CD4-positive, alpha-beta T cell treated with Interleukin-4 for 1 hour (primary cell): ENCODE measurements around the gene AP1G2.
A peak's percentile ranks its signal among the peaks of the same experiment; 100 is the strongest.

ENCODE experiments used
- DNase-seq, 2 donors: peaks; one replicate each; pipeline ENCODE4 v3.0.0-alpha.2; 2020 to 2022

AP1G2 gene

GRCh38 chr14:23569443-23570151 lies 2.0 kb upstream of the AP1G2 start:
- no peak for DNase-seq

DNA sequence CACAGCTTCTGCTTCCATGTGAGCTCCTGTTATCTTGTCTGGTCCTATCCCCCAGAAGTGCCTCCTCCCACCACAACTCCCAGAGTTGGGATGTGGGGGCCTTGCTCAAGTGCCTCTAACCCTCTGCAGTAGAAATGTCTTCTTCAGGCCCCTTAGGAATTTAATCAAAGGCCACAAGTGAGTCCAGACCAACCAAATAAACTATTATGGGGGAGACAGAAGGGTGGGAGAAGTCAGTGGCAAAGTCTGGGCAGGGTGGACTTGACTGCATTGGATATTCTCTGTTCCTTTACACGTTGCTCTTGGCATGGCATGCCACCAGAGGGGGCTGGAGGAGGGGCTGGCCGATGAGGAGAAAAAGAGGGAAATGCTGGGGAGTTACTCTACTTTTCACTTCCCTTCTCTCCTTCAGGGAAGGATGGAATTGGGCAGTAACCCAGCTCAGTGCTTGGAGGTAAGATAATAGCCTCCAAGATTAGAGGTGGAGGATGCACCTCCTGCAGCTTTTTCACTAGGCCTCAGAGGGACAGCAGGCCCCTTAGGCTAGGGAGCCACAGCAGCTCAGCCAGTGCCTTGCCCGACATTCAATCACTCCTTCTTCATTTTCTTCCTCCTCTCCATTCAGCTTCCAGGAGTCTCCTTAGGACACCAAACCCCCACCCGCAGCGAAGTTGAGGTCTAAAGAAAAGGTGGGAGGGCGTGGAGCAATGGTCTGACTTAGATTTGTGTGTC lies 1.2 kb upstream of the AP1G2 start:
- DNase-seq = no peak

- no peak for DNase-seq
These were observed 519 bp upstream of the AP1G2 start for GRCh38 chr14:23568021-23568599.

DNA sequence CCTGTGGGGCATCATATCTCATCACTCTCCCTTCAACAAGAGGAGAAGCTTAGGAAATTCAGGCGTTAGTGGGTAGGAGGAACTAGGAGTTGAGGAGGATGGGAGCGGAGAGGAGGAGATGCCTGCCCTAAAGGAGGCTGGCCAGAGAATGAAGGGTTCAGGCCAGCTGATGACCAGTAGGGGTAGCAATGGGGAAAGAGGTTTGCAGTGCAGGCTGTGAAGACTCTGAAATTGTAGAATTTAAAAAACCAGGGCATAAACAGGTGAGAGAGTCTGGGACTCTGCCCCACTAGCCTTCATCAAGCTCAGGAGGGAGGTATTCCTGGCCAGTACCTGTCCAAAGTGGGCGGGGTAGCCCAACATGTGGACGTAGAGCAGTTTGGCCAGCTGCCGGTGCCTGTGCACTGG lies 809 bp downstream of the AP1G2 start:
- no peak for DNase-seq

GRCh38 chr14:23566112-23566777 lies 1.3 kb downstream of the AP1G2 start:
- no peak for DNase-seq

DNA sequence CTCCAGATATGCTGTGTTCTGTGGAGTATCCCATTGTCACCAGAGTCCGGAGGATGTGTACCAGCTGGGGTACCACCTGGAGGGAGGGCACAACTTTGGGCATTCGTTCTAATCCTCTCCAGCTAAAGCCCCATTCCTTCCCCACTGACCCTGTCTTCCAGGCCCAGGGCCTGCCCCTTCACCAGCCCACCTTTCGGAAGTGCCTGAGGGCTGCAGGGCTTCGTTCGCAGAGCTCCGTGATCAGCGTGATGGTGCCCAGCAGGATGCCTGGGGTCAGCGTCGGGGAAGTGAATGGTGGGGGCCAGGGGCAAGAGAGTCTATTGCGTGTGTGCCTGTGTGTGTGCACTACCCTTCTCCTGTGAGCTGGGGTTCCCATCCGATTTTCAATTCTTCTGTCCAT lies 2.0 kb downstream of the AP1G2 start:
- DNase-seq = no peak

DNA sequence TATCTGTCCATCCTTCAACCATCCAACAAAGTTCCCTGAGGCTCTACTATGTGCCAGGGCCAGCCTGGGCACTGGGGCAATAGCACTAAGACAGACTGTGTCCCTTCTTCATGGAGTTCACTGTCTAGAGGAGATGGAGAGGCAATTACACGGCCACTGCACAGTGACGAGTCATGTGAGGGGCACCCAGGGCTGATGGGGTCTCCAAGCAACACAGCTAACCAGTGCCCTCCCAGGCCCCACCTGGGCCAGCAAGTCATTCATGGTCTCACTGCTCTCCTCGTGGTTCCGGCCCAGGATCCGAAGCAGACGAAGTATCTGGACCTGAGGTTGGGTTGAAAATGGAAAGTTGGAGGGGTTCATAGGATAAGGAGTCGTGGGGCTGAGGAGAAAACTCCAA lies 2.7 kb downstream of the AP1G2 start:
- DNase-seq = no peak

DNA sequence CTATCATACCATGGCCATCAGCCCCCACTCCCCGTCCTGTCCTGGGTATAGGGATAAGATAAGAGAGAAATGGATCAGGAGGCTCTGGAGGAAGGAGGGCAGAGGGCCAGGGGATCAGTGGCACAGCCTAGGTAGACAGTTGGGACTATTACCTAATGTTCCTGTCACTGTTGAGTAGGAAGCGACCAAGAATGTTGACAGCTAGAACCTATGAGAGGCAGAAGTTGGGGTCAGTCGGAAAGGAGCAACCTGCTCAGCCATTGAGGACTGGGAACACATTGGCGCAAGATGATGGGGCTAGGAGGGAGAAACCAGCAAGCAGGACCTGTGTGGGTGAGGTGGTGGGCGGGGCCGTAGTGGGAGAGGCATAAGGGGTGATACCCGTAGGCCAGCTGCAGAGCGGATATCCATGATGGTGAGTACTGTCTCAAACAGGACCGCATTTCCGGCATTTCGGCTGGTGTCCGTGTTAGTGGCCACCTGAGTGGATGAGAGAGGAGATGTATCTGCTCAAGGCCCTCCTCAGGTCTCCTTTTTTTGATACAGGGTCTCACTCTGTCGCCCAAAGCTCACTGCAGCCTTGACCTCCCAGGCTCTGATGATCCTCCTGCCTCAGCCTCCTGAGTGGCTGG lies 3.3 kb downstream of the AP1G2 start:
- no peak for DNase-seq

DNA sequence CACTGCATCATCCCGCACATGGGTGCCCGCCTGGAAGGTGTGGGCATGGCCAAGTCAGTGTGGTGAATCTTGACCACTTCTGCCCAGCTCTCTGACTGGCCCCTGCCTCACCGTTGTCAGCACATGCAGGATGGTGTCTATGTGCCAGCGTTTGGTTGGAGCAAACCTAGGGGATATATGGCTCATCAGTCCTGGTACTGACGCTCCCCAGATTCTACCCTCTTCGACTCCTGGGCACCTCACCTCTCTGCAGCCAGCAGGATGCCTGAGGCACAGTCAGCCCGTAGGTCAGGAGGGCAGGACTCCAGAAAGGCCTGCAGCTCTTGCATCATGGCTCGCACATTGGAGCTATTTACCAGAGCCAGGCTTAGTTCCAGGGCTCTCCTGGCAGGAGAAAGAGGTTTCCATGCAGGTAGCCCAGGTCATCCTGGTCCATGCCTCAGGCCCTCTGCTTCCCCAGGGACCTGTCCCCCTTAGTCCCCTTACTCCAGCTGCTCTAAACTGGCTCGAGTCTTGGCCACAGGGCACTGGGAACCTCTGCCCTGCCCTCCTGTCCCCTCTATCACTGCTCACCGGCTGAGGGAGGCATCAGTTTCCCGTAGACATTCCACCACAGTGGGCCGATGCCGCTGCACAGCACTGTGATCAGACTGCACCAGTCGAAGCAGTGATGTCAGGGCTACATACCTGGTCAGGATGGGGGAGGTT lies 4.0 kb downstream of the AP1G2 start:
- no peak for DNase-seq

GRCh38 chr14:23562822-23563472 lies 4.6 kb downstream of the AP1G2 start:
- peak; percentile 59 to 67 for DNase-seq

DNA sequence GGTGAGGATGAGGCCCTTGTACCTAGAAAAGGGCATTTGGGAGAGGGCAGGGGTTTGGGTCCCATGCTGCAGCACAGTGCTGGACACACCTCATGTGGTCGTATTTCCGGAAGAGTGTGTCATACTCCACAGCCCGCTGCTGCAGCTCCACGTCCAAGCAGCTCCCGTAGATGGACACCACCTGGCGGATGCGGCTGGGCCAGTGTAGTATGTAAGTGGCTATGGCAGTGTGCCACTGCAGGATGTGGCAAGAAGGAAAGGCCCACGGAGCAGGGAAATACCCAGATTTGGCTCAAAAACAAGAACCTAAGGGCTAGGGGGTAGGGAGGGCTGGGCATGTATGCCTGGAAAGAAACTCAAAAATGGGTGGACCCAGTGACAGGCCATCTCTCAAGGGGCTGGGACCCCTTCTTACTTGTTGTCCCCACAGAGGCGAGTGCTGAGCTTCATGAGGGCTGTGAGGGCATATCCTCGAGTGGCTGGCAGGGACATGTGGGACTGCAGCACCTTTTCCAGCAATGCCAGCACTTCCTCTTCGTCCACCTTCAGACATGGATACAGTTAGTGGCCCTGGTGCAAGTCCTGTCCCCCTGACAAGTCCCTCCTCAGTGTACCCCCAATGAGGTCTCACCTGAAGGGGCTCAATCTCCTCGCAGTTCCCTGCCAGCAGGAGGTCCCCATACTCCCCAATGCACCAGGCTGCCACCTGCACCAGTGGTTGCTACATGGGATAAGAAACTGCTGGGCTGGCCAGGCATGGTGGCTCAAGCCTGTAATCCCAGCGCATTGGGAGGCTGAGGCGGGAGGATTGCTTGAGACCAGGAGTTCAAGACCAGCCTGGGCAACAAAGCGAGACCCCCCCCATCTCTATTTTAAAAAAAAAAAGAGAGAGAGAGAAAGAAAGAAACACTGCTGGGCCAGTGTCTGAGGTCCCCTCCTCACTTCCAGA lies 5.4 kb downstream of the AP1G2 start:
- DNase-seq = no peak

- DNase-seq = no peak
These were observed 6.3 kb downstream of the AP1G2 start for GRCh38 chr14:23561259-23561658.

DNA sequence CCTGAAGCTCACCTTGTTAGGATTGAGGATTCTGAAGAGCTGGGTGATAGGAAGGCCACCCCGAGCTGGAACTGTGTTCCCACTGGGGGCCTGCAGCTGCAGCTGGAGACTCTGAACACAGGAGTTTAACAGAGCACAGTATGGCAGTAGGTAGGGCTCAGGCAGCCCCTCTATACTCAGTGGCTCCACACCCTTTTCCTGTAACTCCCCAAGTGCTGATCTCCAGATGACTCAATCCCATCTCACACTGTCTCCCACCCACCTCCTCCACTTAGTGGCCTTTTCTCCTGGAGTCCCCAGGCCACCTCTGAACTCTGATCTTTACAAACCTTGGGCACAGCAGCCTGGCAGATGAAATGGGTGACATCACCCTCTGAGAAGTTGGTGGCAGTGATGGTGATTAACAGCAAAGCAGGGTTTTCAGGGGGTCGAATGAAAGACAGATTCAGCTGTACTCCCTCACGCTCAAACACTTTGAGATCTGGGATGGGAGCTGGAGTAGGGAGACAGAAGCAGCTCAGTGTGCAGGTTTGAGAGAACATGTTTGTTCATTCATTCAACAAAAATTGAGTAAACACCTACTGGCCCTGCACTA lies 7.6 kb downstream of the AP1G2 start:
- no peak for DNase-seq

- DNase-seq = peak; percentile 68
These were observed 8.3 kb downstream of the AP1G2 start for GRCh38 chr14:23559010-23559925.

GRCh38 chr14:23558346-23559009 lies 9.1 kb downstream of the AP1G2 start:
- no peak for DNase-seq

DNA sequence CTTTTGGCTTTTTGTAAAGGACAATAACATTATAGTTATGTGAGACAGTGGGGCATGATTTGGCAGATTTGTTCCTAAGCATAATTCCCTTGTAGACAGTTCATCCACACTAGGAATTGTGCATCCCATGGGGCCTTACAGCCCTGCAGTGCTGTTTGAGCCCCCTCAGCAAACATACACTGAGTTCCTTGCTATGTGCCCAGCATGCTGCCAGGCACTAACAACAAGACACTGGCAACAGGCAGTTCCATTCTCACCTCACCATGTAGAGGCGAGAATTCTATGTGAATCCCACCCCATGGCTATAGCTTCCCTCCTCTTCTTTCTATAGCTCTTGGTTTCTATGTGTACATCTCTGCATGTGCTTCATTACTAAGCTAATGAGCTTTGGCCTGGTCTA lies 9.6 kb downstream of the AP1G2 start:
- no peak for DNase-seq

- DNase-seq = no peak
These were observed 10.1 kb downstream of the AP1G2 start for GRCh38 chr14:23557521-23557920.

DNA sequence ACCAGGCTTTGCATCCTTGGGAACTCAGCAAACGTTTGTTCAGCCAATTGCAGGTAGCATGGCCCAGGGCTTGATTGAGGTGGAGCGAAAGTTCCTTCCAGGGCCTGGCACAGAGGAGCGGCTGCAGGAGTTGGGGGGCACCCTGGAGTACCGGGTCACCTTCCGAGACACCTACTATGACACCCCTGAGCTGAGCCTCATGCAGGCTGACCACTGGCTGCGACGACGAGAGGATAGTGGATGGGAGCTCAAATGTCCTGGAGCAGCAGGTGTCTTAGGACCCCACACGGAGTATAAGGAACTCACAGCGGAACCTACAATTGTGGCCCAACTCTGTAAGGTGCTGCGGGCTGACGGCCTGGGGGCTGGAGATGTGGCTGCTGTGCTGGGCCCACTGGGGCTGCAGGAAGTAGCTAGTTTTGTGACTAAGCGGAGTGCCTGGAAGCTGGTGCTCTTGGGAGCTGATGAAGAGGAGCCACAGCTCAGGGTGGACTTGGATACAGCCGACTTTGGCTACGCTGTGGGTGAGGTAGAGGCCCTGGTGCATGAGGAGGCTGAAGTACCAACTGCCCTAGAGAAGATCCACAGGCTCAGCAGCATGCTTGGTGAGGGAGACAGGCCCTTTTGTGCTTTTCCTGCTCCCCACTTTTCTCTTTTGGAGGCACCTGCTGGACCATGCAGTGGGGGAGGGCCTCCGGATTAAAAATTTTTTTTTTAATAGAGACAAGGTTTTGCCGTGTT lies 10.7 kb downstream of the AP1G2 start:
- no peak for DNase-seq
